Gastrocnemius medialis (tissue), 4 donors: ENCODE results near the gene ARHGAP5.

Experiments
- CTCF ChIP-seq, 5 experiments: fragments of 450-650 bp in 3 of 5; fragments of 200-600 bp in 2 of 5; sonication (generic) in 2 of 5; IDR thresholded peaks in 4 of 5; conservative IDR thresholded peaks in 1 of 5; 1 replicate in 4 of 5; 2 replicates in 1 of 5; pipeline ENCODE4 v1.5.1; 2016 to 2019; ENCODE audit warnings: antibody characterized with exemption in 5 of 5, mild to moderate bottlenecking in 3 of 5, moderate library complexity in 3 of 5
- POLR2A ChIP-seq, 2 donors: fragments of 450-650 bp; IDR thresholded peaks; one replicate each; pipeline ENCODE4 v1.6.1; 2017; ENCODE audit warnings: antibody characterized with exemption in 2 of 2, mild to moderate bottlenecking in 2 of 2, moderate library complexity in 2 of 2

- TF ChIP-seq CTCF (IDR thresholded peaks at IDR 0.05 in 4 of 5, conservative IDR thresholded peaks at IDR 0.05 in 1 of 5): no peak
- no peak for TF ChIP-seq POLR2A (IDR thresholded peaks at IDR 0.05)
Measured at GRCh38 chr14:32075672-32076277, 1.3 kb upstream of the ARHGAP5 start.
